ENCODE data around the gene TXNDC11. TPM values are rescaled to one million over a fixed set of nuclear protein-coding genes. Genes with fewer than 3 reads are reported as not detected.

Gene TXNDC11
- total RNA-seq, 1 experiment from 2014 or later = 24.3 TPM

DNA sequence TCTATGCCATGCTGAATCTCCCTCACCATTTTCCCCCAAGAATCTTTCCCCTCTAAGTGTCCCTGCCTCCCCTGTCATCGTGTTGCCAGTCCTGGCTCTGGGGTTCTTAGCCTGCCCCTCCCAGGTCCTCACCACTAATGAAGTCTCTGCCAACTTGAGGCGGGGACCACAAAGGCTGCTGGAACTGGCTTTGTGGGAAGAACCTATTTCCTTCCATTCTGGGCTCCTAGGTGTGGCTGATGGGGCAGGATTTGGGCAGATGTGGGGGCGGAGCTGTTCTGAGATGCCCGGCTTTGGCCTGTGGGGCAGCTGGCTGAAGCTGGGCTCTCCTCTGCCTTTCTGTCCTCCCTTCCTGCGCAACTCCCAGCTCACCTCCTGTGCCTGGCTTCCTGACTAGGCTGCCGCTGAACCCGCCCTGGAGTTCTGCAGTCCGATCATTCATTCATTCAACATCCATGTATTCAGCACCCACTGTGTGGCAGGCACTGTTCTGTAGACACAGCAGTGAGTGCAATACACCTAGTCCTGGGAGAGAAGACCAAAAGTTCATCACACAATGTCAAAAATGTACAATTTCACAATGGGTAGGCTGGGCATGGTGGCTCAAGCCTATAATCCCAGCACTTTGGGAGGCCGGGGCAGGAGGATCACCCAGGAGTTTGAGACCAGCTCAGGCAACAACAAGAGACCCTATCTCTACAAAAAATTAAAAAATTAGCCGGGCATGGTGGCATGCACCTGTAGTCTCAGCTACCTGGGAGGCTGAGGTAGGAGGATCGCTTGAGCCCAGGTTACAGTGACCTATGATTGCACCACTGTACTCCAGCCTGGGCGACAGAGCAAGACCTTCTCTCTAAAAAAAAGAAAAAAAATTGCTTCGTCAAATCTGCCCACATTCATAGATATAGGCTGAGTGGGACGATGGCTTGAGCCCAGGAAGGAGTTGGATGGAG is 76.3 kb downstream of the TXNDC11 start:
- intact Hi-C loops (cut with micrococcal nuclease; ENCODE audit: unreplicated experiment) = no loop called here
- no peak overlapping the region for H3K27ac Mint-ChIP-seq (ENCODE audit: unreplicated experiment)
- POLR2A ChIA-PET = no interaction called here

GRCh38 chr16:11665071-11665491 is 77.6 kb downstream of the TXNDC11 start:
- ChIA-PET POLR2A (no interaction called here), CTCF (no interaction called here)
- Histone ChIP-seq H3K27me3 (replicated peaks; ENCODE audit: control insufficient read depth, insufficient read depth, low read length) (no peaks in the 10 kb centered on the region), H3K36me3 (ENCODE audit: control insufficient read depth, insufficient read depth, low read length) (no peaks in the 10 kb centered on the region), H3K4me1 (no peaks in the 10 kb centered on the region), H3K4me3 (ENCODE audit: low read depth, low read length) (no peak overlapping the region), H3K9me3 (no peaks in the 10 kb centered on the region)
- Mint-ChIP-seq H3K4me3 (ENCODE audit: unreplicated experiment) (no peak overlapping the region), H3K27ac (ENCODE audit: unreplicated experiment) (no peak overlapping the region), H3K9me3 (ENCODE audit: unreplicated experiment) (no peaks in the 10 kb centered on the region), H3K36me3 (ENCODE audit: insufficient read depth, unreplicated experiment) (no peaks in the 10 kb centered on the region), H3K4me1 (ENCODE audit: low read depth, unreplicated experiment) (no peaks in the 10 kb centered on the region), H3K27me3 (ENCODE audit: insufficient read depth, unreplicated experiment) (no peaks in the 10 kb centered on the region)
- no TSS peak for BruUV-seq (replicated peaks)
- intact Hi-C loops (cut with micrococcal nuclease; ENCODE audit: unreplicated experiment) = no loop called here
- no peak for TF ChIP-seq CTCF (IDR thresholded peaks at IDR 0.05; ENCODE audit: insufficient read depth in 1 of 2, low read depth in 1 of 2, low read length in 1 of 2, severe bottlenecking in 1 of 2, unreplicated experiment in 1 of 2)
- no peak for DNase-seq

More for the DNA sequence above, 76.3 kb downstream of the TXNDC11 start:
- TF ChIP-seq CTCF (IDR thresholded peaks at IDR 0.05; ENCODE audit: insufficient read depth in 1 of 2, low read depth in 1 of 2, low read length in 1 of 2, severe bottlenecking in 1 of 2, unreplicated experiment in 1 of 2) = no peak
- Histone ChIP-seq H3K4me1 (no peaks in the 10 kb centered on the region), H3K27me3 (replicated peaks; ENCODE audit: control insufficient read depth, insufficient read depth, low read length) (no peaks in the 10 kb centered on the region), H3K4me3 (ENCODE audit: low read depth, low read length) (no peak overlapping the region), H3K9me3 (no peaks in the 10 kb centered on the region), H3K36me3 (ENCODE audit: control insufficient read depth, insufficient read depth, low read length) (no peaks in the 10 kb centered on the region)
- Mint-ChIP-seq H3K36me3 (ENCODE audit: insufficient read depth, unreplicated experiment) (no peaks in the 10 kb centered on the region), H3K4me1 (ENCODE audit: low read depth, unreplicated experiment) (no peaks in the 10 kb centered on the region), H3K9me3 (ENCODE audit: unreplicated experiment) (no peaks in the 10 kb centered on the region), H3K4me3 (ENCODE audit: unreplicated experiment) (peak overlapping the region; percentile 61), H3K27me3 (ENCODE audit: insufficient read depth, unreplicated experiment) (no peaks in the 10 kb centered on the region)
- CTCF ChIA-PET = interaction anchor here (1.1 kb wide), 1 partner anchor 134 kb away, joined by 3 read pairs; no protein-coding TSS in a partner anchor
- BruUV-seq (replicated peaks) = no TSS peak
- DNase-seq = no peak

- no peak for TF ChIP-seq CTCF (IDR thresholded peaks at IDR 0.05; ENCODE audit: insufficient read depth in 1 of 2, low read depth in 1 of 2, low read length in 1 of 2, severe bottlenecking in 1 of 2, unreplicated experiment in 1 of 2)
- H3K9me3 Mint-ChIP-seq (ENCODE audit: unreplicated experiment) = no peaks in the 10 kb centered on the region
Measured at GRCh38 chr16:11662582-11662981, 80.1 kb downstream of the TXNDC11 start.

More at GRCh38 chr16:11662582-11662981, 80.1 kb downstream of the TXNDC11 start:
- H3K9me3 ChIP-seq = no peaks in the 10 kb centered on the region
- H3K4me1 ChIP-seq = no peaks in the 10 kb centered on the region
- Mint-ChIP-seq H3K4me1 (ENCODE audit: low read depth, unreplicated experiment) (no peaks in the 10 kb centered on the region), H3K36me3 (ENCODE audit: insufficient read depth, unreplicated experiment) (no peaks in the 10 kb centered on the region), H3K4me3 (ENCODE audit: unreplicated experiment) (no peak overlapping the region), H3K27ac (ENCODE audit: unreplicated experiment) (no peak overlapping the region), H3K27me3 (ENCODE audit: insufficient read depth, unreplicated experiment) (no peaks in the 10 kb centered on the region)
- no peaks in the 10 kb centered on the region for H3K36me3 ChIP-seq (ENCODE audit: control insufficient read depth, insufficient read depth, low read length)
- ChIA-PET CTCF (no interaction called here), POLR2A (no interaction called here)
- no peak overlapping the region for H3K4me3 ChIP-seq (ENCODE audit: low read depth, low read length)
- H3K27me3 ChIP-seq (replicated peaks; ENCODE audit: control insufficient read depth, insufficient read depth, low read length) = no peaks in the 10 kb centered on the region
- BruUV-seq (replicated peaks) = no TSS peak
- intact Hi-C loops (cut with micrococcal nuclease; ENCODE audit: unreplicated experiment) = no loop called here
- no peak for DNase-seq
